ENCODE results near the gene IL17RD. TPM values are rescaled to one million over a fixed set of nuclear protein-coding genes. Genes with fewer than 3 reads are reported as not detected.

IL17RD gene
- total RNA-seq, 1 experiment from 2014 or later = 38.4 TPM

- no peaks in the 10 kb centered on the region for H3K36me3 ChIP-seq
- DNase-seq = peak in 1 of 2 experiments; percentile 25
- H3K4me1 ChIP-seq = peaks cover 13% of the 10 kb centered on the region
- H3K27me3 ChIP-seq = no peaks in the 10 kb centered on the region
- no peaks in the 10 kb centered on the region for H3K9me3 ChIP-seq (replicated peaks)
- no peak overlapping the region; the same call in 1 of the 2 replicates for H3K4me3 ChIP-seq
- H3K27ac ChIP-seq = no peak overlapping the region
Measured at GRCh38 chr3:57165641-57166040, 488 bp upstream of the IL17RD start.

- peak; percentile 31 to 47 for DNase-seq
- H3K4me3 ChIP-seq = peak overlapping the region; percentile 91
- H3K27ac ChIP-seq = peak overlapping the region; percentile 30; the same call in 1 of the 2 replicates
- peaks cover 27% of the 10 kb centered on the region for H3K4me1 ChIP-seq
- no peaks in the 10 kb centered on the region for H3K27me3 ChIP-seq
- no peaks in the 10 kb centered on the region for H3K36me3 ChIP-seq
- no peaks in the 10 kb centered on the region for H3K9me3 ChIP-seq (replicated peaks)
Measured at GRCh38 chr3:57164217-57164656, 916 bp downstream of the IL17RD start.

DNA sequence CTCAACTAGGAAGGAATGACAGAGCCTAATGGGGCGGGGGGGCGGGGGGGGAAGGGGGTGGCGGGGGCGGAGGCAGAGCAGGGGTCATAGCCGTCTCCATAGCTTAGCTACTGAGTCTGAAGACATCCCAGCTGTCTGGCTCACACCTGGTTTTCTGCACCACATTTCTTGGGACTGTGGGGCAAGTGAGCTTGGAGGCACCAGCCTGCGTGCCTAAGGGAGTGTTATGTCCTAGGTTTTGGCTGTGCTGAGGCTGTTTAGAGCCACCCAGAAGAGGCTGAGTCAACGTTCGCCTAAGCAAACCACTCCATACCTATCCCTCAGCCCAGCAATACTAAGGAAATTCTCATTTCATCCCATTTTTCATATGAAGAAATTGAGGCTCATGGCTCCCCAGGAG is 1.4 kb downstream of the IL17RD start:
- no peak for DNase-seq
- Histone ChIP-seq H3K36me3 (no peaks in the 10 kb centered on the region), H3K27me3 (no peaks in the 10 kb centered on the region), H3K4me3 (peak overlapping the region; percentile 91), H3K27ac (peak overlapping the region; percentile 30; the same call in 1 of the 2 replicates), H3K4me1 (peaks cover 32% of the 10 kb centered on the region), H3K9me3 (replicated peaks) (no peaks in the 10 kb centered on the region)

DNA sequence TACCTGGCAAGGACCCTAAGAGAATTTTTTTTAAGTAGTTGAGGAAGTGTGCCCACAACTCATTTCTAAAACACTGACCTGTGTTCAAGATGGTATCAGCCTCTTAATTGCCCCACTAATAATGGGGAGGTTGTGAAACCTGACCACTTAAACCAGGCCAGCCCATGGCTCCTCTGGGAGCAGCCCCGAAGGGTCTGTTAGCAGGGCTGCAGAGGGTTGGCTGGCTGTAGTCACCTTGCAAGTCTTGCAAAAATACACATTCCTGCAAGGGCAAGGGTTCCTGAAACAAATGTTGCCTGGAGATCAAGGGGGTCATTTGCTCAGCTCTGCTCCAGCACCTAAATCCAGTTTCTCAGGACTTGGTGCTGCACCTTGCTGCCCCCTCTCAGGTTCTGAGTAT is 3.2 kb downstream of the IL17RD start:
- Histone ChIP-seq H3K4me1 (peaks cover 41% of the 10 kb centered on the region), H3K27ac (no peak overlapping the region)

GRCh38 chr3:57160765-57161538 is 4.2 kb downstream of the IL17RD start:
- no peak overlapping the region for H3K27ac ChIP-seq
- peaks cover 41% of the 10 kb centered on the region for H3K4me1 ChIP-seq

More for the DNA sequence above, 3.2 kb downstream of the IL17RD start:
- Histone ChIP-seq H3K27me3 (no peaks in the 10 kb centered on the region), H3K36me3 (no peaks in the 10 kb centered on the region), H3K9me3 (replicated peaks) (no peaks in the 10 kb centered on the region), H3K4me3 (no peak overlapping the region)
- no peak for DNase-seq

DNA sequence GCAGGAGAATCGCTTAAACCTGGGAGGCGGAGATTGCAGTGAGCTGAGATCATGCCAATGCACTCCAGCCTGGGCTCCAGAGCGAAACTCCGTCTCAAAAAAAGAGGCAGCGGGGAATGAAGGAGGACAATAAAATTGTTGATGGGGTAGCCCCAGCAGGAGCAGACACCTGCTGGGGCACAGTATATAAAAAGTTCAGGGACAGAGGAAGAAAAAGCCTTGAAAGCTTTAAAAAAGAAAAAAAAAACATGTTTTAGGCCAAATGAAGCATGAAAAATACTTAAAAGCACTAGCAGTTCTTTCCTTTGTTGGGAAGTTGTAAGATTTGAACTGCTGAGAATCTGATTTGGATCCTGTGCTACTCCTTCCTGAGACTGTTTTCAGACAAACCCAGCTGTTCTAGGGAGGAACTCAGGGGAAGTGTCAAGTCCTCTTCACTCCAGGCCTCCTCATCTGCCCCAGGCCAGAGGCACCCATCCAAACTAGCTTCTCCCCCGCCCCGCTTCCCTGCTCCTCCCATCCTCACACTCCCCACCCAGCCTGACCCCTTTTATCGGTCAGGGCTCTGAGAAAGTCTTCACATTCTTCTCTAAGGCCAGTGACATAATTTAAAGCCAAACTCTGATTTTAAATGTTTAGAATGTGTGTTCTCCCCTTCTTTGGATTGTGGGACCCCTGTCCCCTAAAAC is 4.9 kb downstream of the IL17RD start:
- H3K27ac ChIP-seq = no peak overlapping the region
- no peaks in the 10 kb centered on the region for H3K36me3 ChIP-seq
- peak in 1 of 2 experiments; percentile 41 for DNase-seq
- H3K27me3 ChIP-seq = no peaks in the 10 kb centered on the region
- H3K9me3 ChIP-seq (replicated peaks) = no peaks in the 10 kb centered on the region
- H3K4me1 ChIP-seq = peaks cover 39% of the 10 kb centered on the region
- no peak overlapping the region for H3K4me3 ChIP-seq

More at GRCh38 chr3:57160765-57161538, 4.2 kb downstream of the IL17RD start:
- no peaks in the 10 kb centered on the region for H3K9me3 ChIP-seq (replicated peaks)
- H3K4me3 ChIP-seq = no peak overlapping the region
- no peaks in the 10 kb centered on the region for H3K36me3 ChIP-seq
- H3K27me3 ChIP-seq = no peaks in the 10 kb centered on the region
- no peak for DNase-seq

DNA sequence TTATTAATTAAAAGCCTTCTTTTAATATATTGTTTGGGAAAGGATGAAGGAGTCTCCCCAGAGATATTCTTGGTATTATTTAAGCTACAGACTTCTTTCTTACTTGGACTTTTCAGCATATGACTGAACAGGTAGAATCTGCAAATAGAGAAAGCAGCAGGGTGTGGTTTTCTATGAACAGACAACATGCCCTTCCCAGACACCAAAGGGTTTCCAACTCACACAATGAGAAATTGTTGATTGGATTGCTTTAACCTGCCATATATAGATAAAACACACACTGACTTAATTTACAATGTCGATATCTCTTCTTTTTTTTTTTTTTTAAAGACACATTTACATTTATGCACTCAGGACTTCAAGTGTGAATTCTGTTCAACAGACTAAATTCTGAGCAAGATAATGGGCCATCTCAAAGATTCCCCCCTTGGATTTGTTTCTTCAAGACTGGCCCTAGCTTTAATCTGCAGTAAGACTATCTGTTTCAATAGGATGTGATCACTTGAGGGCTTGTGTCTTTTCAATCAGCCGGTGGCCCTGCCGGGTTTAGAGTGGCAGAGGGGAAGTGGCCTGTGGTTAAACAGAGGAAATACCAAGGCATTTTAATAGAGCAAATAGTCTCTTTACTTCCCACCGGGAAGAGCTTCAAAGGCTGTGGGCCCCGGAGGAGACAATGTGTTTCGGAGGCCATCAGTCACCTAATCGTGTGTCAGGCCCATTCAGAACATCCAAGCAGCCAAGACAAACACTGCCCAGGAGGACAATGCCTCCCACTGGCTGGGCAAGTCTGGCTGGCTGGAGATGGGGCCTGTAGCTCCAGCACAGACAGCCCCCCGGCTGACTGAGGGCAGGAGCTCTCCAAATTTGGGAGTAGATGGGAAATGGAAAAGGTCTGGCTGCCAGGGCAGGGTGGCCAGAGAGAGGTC is 6.1 kb downstream of the IL17RD start:
- Histone ChIP-seq H3K9me3 (replicated peaks) (no peaks in the 10 kb centered on the region), H3K36me3 (no peaks in the 10 kb centered on the region), H3K4me3 (no peak overlapping the region), H3K27ac (peak overlapping the region; percentile 39), H3K27me3 (no peaks in the 10 kb centered on the region), H3K4me1 (peaks cover 45% of the 10 kb centered on the region)
- peak; percentile 48 to 62 for DNase-seq

- H3K4me3 ChIP-seq = no peak overlapping the region
- DNase-seq = no peak
- peaks cover 49% of the 10 kb centered on the region for H3K4me1 ChIP-seq
- no peaks in the 10 kb centered on the region for H3K36me3 ChIP-seq
- no peaks in the 10 kb centered on the region for H3K9me3 ChIP-seq (replicated peaks)
- H3K27ac ChIP-seq = no peak overlapping the region
- H3K27me3 ChIP-seq = no peaks in the 10 kb centered on the region
Measured at GRCh38 chr3:57158325-57158724, 6.8 kb downstream of the IL17RD start.

- Histone ChIP-seq H3K27me3 (no peaks in the 10 kb centered on the region), H3K9me3 (replicated peaks) (no peaks in the 10 kb centered on the region), H3K4me3 (no peak overlapping the region), H3K4me1 (peaks cover 53% of the 10 kb centered on the region), H3K27ac (no peak overlapping the region), H3K36me3 (no peaks in the 10 kb centered on the region)
- DNase-seq = no peak
Measured at GRCh38 chr3:57157545-57157944, 7.6 kb downstream of the IL17RD start.

DNA sequence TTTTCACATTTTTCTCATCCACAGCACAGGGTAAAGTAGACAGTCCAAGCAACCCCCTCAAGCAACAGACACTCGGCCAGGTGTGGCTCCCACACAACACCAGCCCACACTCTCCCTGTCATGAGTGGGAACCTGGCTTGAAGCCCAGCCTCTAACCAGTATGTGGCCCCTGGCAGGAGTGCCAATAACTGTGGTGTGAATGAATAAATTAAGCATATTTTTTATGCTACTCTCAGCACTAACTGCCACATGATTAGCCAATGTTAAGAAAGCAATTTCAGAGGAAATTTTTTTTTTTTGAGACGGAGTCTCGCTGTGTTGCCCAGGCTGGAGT is 9.9 kb downstream of the IL17RD start:
- H3K4me1 ChIP-seq = peaks cover 61% of the 10 kb centered on the region
- peak overlapping the region; percentile 12; the same call in 1 of the 2 replicates for H3K27ac ChIP-seq
- no peaks in the 10 kb centered on the region for H3K27me3 ChIP-seq
- no peaks in the 10 kb centered on the region for H3K36me3 ChIP-seq
- no peak for DNase-seq
- no peaks in the 10 kb centered on the region for H3K9me3 ChIP-seq (replicated peaks)
- H3K4me3 ChIP-seq = no peak overlapping the region

DNA sequence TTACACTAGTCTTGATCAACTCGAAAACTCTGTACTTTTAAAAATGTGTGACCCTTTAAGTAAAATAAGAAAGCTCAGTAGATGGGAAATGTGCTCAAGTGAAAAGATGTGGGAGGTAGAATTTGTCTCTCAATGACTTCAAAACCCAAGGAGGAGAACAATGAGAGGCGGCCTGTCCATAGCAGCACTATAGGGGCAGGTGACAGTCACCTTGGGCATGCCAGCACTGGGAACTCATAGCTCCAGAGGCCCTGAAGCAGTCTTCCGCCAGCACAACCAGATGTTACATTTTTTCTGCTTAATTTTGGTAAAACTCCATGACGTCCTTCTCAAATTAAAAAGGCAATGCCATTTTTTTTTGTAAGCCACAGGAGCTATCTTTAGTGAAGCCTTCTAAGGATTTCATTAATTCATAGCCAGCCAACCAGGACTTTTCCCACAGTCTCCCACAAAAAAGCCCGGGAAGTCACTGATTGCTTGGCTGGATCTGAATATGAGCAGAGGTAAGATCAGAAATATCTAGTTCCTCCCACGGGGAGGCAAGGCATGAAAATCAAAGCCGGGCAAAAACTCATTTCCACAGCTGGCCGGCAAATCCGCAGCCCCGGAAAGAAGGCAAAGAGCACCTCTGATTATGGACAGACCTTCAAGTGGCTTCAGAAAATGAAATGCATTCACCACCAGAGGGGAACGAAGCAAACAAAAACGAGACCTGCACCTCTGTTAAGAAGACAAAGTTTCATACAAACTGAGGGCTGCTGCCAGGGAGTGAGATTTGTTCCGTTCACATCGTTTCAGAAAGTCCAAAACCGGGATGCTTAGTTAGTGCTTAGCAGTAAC is 10.5 kb downstream of the IL17RD start:
- no peak overlapping the region for H3K4me3 ChIP-seq
- no peaks in the 10 kb centered on the region for H3K27me3 ChIP-seq
- H3K27ac ChIP-seq = peak overlapping the region; percentile 12; the same call in 1 of the 2 replicates
- no peaks in the 10 kb centered on the region for H3K36me3 ChIP-seq
- peaks cover 59% of the 10 kb centered on the region for H3K4me1 ChIP-seq
- H3K9me3 ChIP-seq (replicated peaks) = no peaks in the 10 kb centered on the region
- DNase-seq = peak in 1 of 2 experiments; percentile 50

DNA sequence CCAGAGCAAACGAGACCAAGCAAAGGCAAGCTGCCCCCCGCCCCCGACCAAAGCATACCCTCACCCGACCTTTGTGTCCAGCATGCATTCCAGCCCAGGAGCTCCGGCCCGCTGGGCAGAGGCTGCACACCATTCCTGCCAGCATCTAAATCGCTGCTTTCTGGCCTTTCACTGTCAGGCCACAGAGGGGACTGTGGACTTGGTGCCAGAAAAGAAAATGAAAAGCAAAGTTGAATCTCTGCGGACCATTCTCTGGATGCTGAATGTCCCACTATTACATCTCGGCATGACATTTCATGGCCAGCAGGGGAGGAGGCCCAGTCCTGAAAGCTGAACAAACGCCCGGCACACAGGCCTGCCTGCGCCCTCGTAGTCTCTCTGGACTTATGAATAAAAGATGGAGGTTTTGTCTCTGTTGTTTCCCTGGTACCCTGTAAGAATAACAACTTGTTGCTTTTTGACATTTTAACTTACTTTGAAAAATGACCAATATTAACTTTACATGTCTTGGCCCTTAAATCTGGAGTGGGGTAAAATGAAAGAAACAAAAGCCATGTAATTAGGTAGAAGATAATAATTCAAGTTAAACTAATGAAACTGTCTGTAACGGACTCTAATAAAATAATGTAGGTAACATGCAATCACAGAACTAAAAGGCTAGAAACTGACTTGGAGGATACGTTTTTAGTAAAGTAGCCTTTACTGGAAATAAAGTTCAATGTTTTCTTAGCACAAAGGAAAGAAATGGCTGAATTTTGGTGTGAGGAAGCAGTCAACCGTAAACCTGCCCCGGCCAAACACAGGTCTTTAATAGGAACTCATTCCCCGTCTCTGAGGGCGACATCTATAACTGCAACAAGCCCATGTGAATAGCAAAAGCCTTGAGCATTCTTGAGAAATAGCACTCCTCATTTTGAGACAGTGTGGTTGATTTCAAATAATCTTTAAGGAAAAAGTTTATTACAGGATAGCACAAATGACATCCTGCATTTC is 12.7 kb downstream of the IL17RD start:
- H3K27me3 ChIP-seq = no peaks in the 10 kb centered on the region
- DNase-seq = peak; percentile 72 to 77
- H3K4me1 ChIP-seq = peaks cover 46% of the 10 kb centered on the region
- H3K27ac ChIP-seq = peak overlapping the region; percentile 76
- H3K9me3 ChIP-seq (replicated peaks) = no peaks in the 10 kb centered on the region
- peak overlapping the region; percentile 46 for H3K4me3 ChIP-seq
- H3K36me3 ChIP-seq = no peaks in the 10 kb centered on the region

DNA sequence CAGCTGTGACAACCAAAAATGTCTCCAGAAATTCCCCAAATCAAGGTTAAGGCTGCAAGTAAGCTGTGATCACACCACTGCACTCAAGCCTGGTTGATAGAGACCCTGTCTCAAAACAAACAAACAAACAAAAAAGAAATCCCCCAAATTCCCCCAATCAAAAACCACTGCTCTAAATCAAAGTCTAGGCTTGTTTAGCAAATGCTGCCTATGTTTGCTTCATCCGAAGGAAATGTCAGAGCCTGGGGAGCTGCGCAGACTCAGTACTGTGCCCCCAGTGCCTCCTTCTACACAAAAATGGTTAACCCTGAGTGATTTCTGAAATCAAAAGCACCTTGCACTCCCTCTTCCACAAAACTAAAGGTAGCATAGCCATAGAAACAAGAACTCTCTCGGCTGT is 13.4 kb downstream of the IL17RD start:
- Histone ChIP-seq H3K4me3 (peak overlapping the region; percentile 46), H3K9me3 (replicated peaks) (no peaks in the 10 kb centered on the region), H3K27me3 (no peaks in the 10 kb centered on the region), H3K36me3 (no peaks in the 10 kb centered on the region), H3K27ac (peak overlapping the region; percentile 76), H3K4me1 (peaks cover 46% of the 10 kb centered on the region)
- DNase-seq = peak in 1 of 2 experiments; percentile 56
